Right atrium auricular region (tissue), 2 donors: ENCODE measurements around the gene STARD3. TPM values are rescaled to one million over a fixed set of nuclear protein-coding genes. Genes with fewer than 3 reads are reported as not detected.

Experiments
- DNase-seq: peaks from one replicate; pipeline ENCODE4 v3.0.0-alpha.2; 2019; ENCODE audit warnings: low spot score
- H3K27ac ChIP-seq, 2 donors: fragments of 200-600 bp; sonication (generic); 1 replicate in 1 of 2; 2 replicates in 1 of 2; pipeline ENCODE4 v1.5.1; 2016 to 2019
- H3K27me3 ChIP-seq, 2 donors: fragments of 200-600 bp; sonication (generic); one replicate each; pipeline versions ENCODE4 v1.5.1 to v1.6.0; 2017 to 2019
- H3K36me3 ChIP-seq: fragments of 200-600 bp; sonication (generic); one replicate; pipeline ENCODE4 v1.5.1; 2016
- H3K4me1 ChIP-seq, 2 donors: fragments of 200-600 bp; sonication (generic); one replicate each; pipeline versions ENCODE4 v1.5.1 to v1.6.0; 2017 to 2019
- H3K4me3 ChIP-seq, 2 donors: fragments of 200-600 bp; sonication (generic); 1 replicate in 1 of 2; 2 replicates in 1 of 2; pipeline ENCODE4 v1.5.1; 2017 to 2019; ENCODE audit warnings: mild to moderate bottlenecking in 1 of 2, moderate library complexity in 1 of 2
- H3K9me3 ChIP-seq, 2 donors: fragments of 200-600 bp; sonication (generic); one replicate each; pipeline ENCODE4 v1.5.1; 2019
- total RNA-seq, 2 donors: library from RNA; depleted of rRNA; stranded (reverse); fragments of >200 nt; gene quantifications; one replicate each; pipeline ENCODE4 v1.1.0, GENCODE V29; 2016
- TF ChIP-seq, protein P1 (sequence below), 2 donors: fragments of 200-600 bp; sonication (generic); IDR thresholded peaks; one replicate each; pipeline ENCODE4 v1.5.1; 2019; ENCODE audit warnings: antibody characterized with exemption in 2 of 2

The STARD3 gene
- total RNA-seq, 2 donors from 2014 or later = 18.5 to 22.2 TPM

DNA sequence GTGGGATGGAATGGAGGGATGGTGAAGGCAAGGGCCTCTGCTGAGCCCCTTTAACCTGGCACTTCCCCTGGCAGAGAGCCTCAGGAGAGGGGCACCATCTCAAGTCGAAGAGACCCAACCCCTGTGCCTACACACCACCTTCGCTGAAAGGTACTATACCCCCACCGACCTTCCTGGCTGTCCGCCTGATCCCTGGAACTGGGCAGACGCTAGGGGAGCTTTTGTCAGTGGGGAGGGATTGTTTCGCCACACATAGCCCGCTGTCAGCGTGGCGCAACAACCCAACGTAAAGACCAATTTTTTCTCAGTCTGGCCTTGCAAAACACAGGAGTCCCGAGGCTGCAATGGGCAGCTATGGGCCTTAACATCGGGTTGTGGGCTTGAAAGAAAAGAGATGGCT lies 7.0 kb upstream of the STARD3 start:
- H3K27ac ChIP-seq = no peak overlapping the region
- H3K9me3 ChIP-seq = no peaks in the 10 kb centered on the region
- DNase-seq = no peak
- H3K4me1 ChIP-seq = peaks cover 0 to 18% of the 10 kb centered on the region in 2 donors
- peaks cover 0 to 8% of the 10 kb centered on the region in 2 donors for H3K27me3 ChIP-seq
- no peak overlapping the region for H3K4me3 ChIP-seq
- no peaks in the 10 kb centered on the region for H3K36me3 ChIP-seq
- TF ChIP-seq, protein P1, sequence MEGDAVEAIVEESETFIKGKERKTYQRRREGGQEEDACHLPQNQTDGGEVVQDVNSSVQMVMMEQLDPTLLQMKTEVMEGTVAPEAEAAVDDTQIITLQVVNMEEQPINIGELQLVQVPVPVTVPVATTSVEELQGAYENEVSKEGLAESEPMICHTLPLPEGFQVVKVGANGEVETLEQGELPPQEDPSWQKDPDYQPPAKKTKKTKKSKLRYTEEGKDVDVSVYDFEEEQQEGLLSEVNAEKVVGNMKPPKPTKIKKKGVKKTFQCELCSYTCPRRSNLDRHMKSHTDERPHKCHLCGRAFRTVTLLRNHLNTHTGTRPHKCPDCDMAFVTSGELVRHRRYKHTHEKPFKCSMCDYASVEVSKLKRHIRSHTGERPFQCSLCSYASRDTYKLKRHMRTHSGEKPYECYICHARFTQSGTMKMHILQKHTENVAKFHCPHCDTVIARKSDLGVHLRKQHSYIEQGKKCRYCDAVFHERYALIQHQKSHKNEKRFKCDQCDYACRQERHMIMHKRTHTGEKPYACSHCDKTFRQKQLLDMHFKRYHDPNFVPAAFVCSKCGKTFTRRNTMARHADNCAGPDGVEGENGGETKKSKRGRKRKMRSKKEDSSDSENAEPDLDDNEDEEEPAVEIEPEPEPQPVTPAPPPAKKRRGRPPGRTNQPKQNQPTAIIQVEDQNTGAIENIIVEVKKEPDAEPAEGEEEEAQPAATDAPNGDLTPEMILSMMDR (IDR thresholded peaks at IDR 0.05) = no peak

DNA sequence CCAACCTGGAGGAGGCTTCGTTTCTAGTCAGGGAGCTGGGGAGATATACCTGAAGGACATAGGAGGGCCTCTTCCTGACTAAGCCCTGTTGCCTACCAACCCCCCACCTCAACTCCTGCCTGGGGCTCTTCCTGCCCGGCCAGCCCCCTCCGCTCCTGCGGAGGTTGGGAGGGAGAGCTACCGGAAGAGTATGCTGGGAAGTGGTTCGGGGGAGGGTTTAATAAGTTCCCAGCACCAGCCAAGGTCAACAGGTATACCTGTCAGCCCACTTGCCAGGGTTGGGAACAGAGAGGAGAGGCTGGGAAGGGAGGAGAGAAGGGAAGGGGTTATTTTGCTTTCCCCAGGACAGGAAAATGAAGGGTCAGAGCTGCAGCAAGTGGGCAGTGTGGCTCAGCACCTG lies 5.5 kb upstream of the STARD3 start:
- no peak overlapping the region for H3K4me3 ChIP-seq
- TF ChIP-seq, protein P1 (IDR thresholded peaks at IDR 0.05) = no peak
- no peak overlapping the region for H3K27ac ChIP-seq
- H3K4me1 ChIP-seq = peaks cover 0 to 22% of the 10 kb centered on the region in 2 donors
- no peak for DNase-seq
- peaks cover 0 to 8% of the 10 kb centered on the region in 2 donors for H3K27me3 ChIP-seq
- no peaks in the 10 kb centered on the region for H3K36me3 ChIP-seq
- no peaks in the 10 kb centered on the region for H3K9me3 ChIP-seq

DNA sequence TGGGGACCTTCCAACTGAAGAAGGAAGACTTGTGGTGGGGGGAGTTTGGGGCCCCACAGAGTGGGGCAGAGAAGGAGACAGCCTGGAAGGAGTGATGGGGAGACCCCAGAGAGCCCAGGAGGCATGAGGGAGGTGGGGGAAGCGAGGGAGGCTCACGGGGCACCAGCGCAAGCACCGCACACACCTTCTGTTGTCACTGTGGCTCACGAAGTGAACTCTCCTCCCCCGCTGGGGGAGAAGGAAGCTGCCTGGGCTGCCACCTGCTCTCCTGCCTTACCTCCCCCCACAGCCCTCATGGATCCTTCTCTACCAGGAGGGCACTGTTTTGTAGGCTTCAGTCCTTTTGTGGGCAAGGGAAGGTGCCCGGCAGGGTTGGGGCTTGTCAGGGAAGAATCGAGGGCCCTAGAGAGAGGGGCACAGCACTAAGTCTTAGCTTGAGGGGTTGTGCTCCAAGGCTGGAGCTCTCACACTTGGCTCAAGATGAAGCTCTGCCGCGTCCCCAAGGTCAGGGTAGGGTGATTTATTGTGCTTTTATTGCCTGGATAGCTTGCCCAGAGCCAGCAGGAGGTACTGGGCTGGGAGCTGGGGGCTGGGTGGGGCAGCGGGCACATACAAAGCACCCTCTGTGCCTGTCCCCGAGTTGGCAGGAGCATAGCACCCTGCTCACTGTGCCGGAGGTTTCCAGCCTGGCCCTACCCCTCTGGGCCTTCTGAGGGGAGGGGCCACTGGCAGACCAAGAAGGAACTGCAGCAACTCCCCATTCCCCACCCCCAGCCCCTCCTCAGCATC lies 4.6 kb upstream of the STARD3 start:
- no peak for DNase-seq
- H3K27ac ChIP-seq = no peak overlapping the region
- no peak overlapping the region for H3K4me3 ChIP-seq
- TF ChIP-seq, protein P1 (IDR thresholded peaks at IDR 0.05) = no peak
- no peaks in the 10 kb centered on the region for H3K36me3 ChIP-seq
- no peaks in the 10 kb centered on the region for H3K9me3 ChIP-seq
- peaks cover 0 to 2% of the 10 kb centered on the region in 2 donors for H3K27me3 ChIP-seq
- H3K4me1 ChIP-seq = peaks cover 0 to 17% of the 10 kb centered on the region in 2 donors

DNA sequence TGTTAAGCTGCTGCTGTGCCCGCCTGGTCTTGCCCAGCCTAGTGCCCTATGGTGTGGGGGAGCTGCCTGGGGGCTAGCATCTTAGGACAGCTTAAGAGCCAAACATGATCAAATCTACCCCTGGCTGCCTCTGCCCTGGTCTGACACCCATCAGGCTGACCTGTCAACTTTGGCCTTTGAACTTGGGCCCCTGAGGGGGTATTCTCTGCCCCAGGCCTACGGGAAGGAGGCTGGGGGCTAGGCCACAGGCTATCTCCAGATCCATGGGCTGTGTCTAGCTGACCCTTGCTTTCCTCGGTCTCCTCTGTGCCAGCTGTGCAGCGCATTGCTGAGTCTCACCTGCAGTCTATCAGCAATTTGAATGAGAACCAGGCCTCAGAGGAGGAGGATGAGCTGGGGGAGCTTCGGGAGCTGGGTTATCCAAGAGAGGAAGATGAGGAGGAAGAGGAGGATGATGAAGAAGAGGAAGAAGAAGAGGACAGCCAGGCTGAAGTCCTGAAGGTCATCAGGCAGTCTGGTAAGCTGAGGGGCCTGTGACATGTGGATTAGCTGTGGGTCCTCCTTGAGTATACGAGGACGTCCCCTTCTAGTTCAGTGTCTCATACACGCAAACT lies 3.3 kb upstream of the STARD3 start:
- Histone ChIP-seq H3K9me3 (no peaks in the 10 kb centered on the region), H3K27me3 (no peaks in the 10 kb centered on the region), H3K4me3 (no peak overlapping the region), H3K27ac (no peak overlapping the region), H3K4me1 (peaks cover 0 to 26% of the 10 kb centered on the region in 2 donors), H3K36me3 (no peaks in the 10 kb centered on the region)
- TF ChIP-seq, protein P1 (IDR thresholded peaks at IDR 0.05) = no peak
- no peak for DNase-seq

DNA sequence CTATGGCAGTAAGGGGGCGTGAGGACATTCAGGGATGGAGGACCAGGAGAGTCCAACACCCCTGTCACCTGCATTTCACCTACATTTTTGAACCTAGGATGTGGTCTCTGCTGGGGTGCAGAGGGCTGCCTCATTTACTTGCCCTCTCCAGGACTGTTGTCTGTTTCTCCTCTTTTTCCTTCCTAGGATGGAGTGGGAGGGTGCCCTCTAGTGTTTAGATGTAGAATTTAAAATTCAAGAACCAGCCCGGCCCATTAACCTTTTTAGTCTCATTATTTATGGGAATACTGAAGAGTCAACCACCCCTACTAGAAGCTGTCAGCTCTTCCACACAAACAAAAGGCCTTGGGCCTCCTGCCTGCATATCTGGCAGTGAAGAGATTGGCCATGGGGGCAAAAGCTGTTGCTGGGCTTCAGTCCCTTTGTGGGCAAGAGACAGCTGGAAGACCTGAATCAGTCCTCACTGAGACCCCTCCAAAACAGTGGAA lies 2.5 kb upstream of the STARD3 start:
- no peaks in the 10 kb centered on the region for H3K9me3 ChIP-seq
- H3K4me1 ChIP-seq = peaks cover 0 to 33% of the 10 kb centered on the region in 2 donors

More for the DNA sequence above, 2.5 kb upstream of the STARD3 start:
- H3K36me3 ChIP-seq = no peaks in the 10 kb centered on the region
- no peaks in the 10 kb centered on the region for H3K27me3 ChIP-seq
- DNase-seq = no peak
- H3K27ac ChIP-seq = no peak overlapping the region
- TF ChIP-seq, protein P1 (IDR thresholded peaks at IDR 0.05) = peak; percentile 80 to 81
- no peak overlapping the region for H3K4me3 ChIP-seq
